Endodermal cell (in vitro differentiated cells): Measurements from ENCODE around the gene IGF2BP1. TPM values are rescaled to one million over a fixed set of nuclear protein-coding genes. Genes with fewer than 3 reads are reported as not detected.
A peak's percentile ranks its signal among the peaks of the same experiment; 100 is the strongest.

ENCODE experiments used
- DNase-seq: peaks from one replicate; pipeline ENCODE4 v3.0.0-alpha.2; 2017
- H3K27ac ChIP-seq: 2 replicates; pipeline ENCODE4 v1.5.1; 2013; ENCODE audit warnings: mild to moderate bottlenecking, low read depth, low read length, moderate library complexity
- H3K27me3 ChIP-seq: 2 replicates; pipeline ENCODE4 v1.6.1; 2013; ENCODE audit warnings: mild to moderate bottlenecking, low read length, moderate library complexity; ENCODE audit not compliant: insufficient read depth, control insufficient read depth, poor library complexity, severe bottlenecking
- H3K36me3 ChIP-seq: 2 replicates; pipeline ENCODE4 v1.7.0; 2013; ENCODE audit warnings: mild to moderate bottlenecking, low read length, moderate library complexity; ENCODE audit not compliant: control insufficient read depth, insufficient read depth
- H3K4me1 ChIP-seq: one replicate; pipeline ENCODE4 v1.7.0; 2013; ENCODE audit warnings: low read length; ENCODE audit not compliant: control insufficient read depth, insufficient read depth
- H3K4me3 ChIP-seq: 2 replicates; pipeline ENCODE4 v1.5.1; 2013; ENCODE audit warnings: mild to moderate bottlenecking, low read length, moderate library complexity
- H3K9ac ChIP-seq: 2 replicates; pipeline ENCODE4 v1.6.1; 2013; ENCODE audit warnings: mild to moderate bottlenecking, low read length, moderate library complexity; ENCODE audit not compliant: poor library complexity, severe bottlenecking; ENCODE audit errors: extremely low read depth
- H3K9me3 ChIP-seq: 2 replicates; pipeline ENCODE4 v1.6.1; 2013; ENCODE audit warnings: mild to moderate bottlenecking, low read length, moderate library complexity; ENCODE audit not compliant: control insufficient read depth
- H3K27ac Mint-ChIP-seq: 2 replicates; pipeline ENCODE4 v1.8.0; 2020; ENCODE audit warnings: mixed read lengths
- H3K27me3 Mint-ChIP-seq: 2 replicates; pipeline ENCODE4 v1.8.0; 2021; ENCODE audit warnings: mild to moderate bottlenecking, mixed read lengths; ENCODE audit not compliant: insufficient read depth
- H3K36me3 Mint-ChIP-seq: 2 replicates; pipeline ENCODE4 v1.8.0; 2020; ENCODE audit warnings: low read depth, mixed read lengths
- H3K4me1 Mint-ChIP-seq: 2 replicates; pipeline ENCODE4 v1.8.0; 2020; ENCODE audit warnings: mixed read lengths
- H3K4me3 Mint-ChIP-seq: 2 replicates; pipeline ENCODE4 v1.8.0; 2020; ENCODE audit warnings: mild to moderate bottlenecking, moderate library complexity, mixed read lengths
- H3K9me3 Mint-ChIP-seq: 2 replicates; pipeline ENCODE4 v1.8.0; 2020; ENCODE audit warnings: mild to moderate bottlenecking, mixed read lengths
- CTCF ChIP-seq: fragments of 200-600 bp; sonication (generic); conservative IDR thresholded peaks from 2 replicates; pipeline ENCODE4 v1.5.0; 2021; ENCODE audit warnings: antibody characterized with exemption, mild to moderate bottlenecking
- WGBS, 2 experiments: methylation state at CpG; one replicate each; pipeline versions ENCODE4 v1.1.5 to v1.1.7; 2013; ENCODE audit warnings: missing lambda C conversion rate in 2 of 2, mixed read lengths in 1 of 2; ENCODE audit not compliant: insufficient coverage in 1 of 2, insufficient read length in 1 of 2; 5-methylcytosine and 5-hydroxymethylcytosine counted together
- total RNA-seq, 2 donors: library from RNA; stranded (reverse); fragmentation: NEBNext Ultra II Directional in 1 of 2; extraction: Animal tissue kit (Norgen Biotek cat#: 25700) in 1 of 2; gene quantifications; 2 replicates in 1 of 2; 3 replicates in 1 of 2; pipeline ENCODE4 v1.2.1, GENCODE V29; 2021

The IGF2BP1 gene
- total RNA-seq, 2 donors from 2014 or later, result 333 to 360 TPM

GRCh38 chr17:49046912-49047311 lies 49.7 kb downstream of the IGF2BP1 start:
- peaks cover 89% of the 10 kb centered on the region for H3K36me3 Mint-ChIP-seq
- no peak overlapping the region for H3K27ac Mint-ChIP-seq

GRCh38 chr17:49049265-49049664 lies 52.1 kb downstream of the IGF2BP1 start:
- no peak for DNase-seq
- no peaks in the 10 kb centered on the region for H3K9me3 Mint-ChIP-seq
- peaks cover 99% of the 10 kb centered on the region for H3K36me3 ChIP-seq
- no peaks in the 10 kb centered on the region for H3K27me3 ChIP-seq
- no peak for TF ChIP-seq CTCF
- H3K4me1 ChIP-seq, result peaks cover 31% of the 10 kb centered on the region
- no peak overlapping the region for H3K27ac ChIP-seq
- H3K9me3 ChIP-seq, result no peaks in the 10 kb centered on the region
- no peak overlapping the region for H3K9ac ChIP-seq
- no peak overlapping the region for H3K4me3 Mint-ChIP-seq
- peak overlapping the region; percentile 56 for H3K27ac Mint-ChIP-seq
- H3K4me3 ChIP-seq, result no peak overlapping the region
- WGBS, 2 experiments, result 95% methylated on average over 7 to 11 of the region's 11 CpGs
- no peaks in the 10 kb centered on the region for H3K27me3 Mint-ChIP-seq
- H3K4me1 Mint-ChIP-seq, result peaks cover 24% of the 10 kb centered on the region
- peaks cover 90% of the 10 kb centered on the region for H3K36me3 Mint-ChIP-seq

More at GRCh38 chr17:49046912-49047311, 49.7 kb downstream of the IGF2BP1 start:
- peaks cover 3% of the 10 kb centered on the region for H3K4me1 Mint-ChIP-seq
- no peaks in the 10 kb centered on the region for H3K27me3 ChIP-seq
- H3K27me3 Mint-ChIP-seq, result no peaks in the 10 kb centered on the region
- no peak overlapping the region for H3K4me3 Mint-ChIP-seq
- no peaks in the 10 kb centered on the region for H3K9me3 ChIP-seq
- no peak overlapping the region for H3K4me3 ChIP-seq
- DNase-seq, result no peak
- peaks cover 99% of the 10 kb centered on the region for H3K36me3 ChIP-seq
- H3K27ac ChIP-seq, result no peak overlapping the region
- H3K9ac ChIP-seq, result no peak overlapping the region
- TF ChIP-seq CTCF, result no peak
- peaks cover 14% of the 10 kb centered on the region for H3K4me1 ChIP-seq
- H3K9me3 Mint-ChIP-seq, result no peaks in the 10 kb centered on the region

GRCh38 chr17:49050611-49051010 lies 53.4 kb downstream of the IGF2BP1 start:
- TF ChIP-seq CTCF, result no peak
- peaks cover 96% of the 10 kb centered on the region for H3K36me3 ChIP-seq
- H3K4me3 ChIP-seq, result no peak overlapping the region
- no peaks in the 10 kb centered on the region for H3K27me3 ChIP-seq
- Mint-ChIP-seq H3K4me3 (no peak overlapping the region), H3K27me3 (no peaks in the 10 kb centered on the region), H3K4me1 (peaks cover 32% of the 10 kb centered on the region), H3K27ac (no peak overlapping the region), H3K36me3 (peaks cover 83% of the 10 kb centered on the region), H3K9me3 (no peaks in the 10 kb centered on the region)
- H3K9me3 ChIP-seq, result no peaks in the 10 kb centered on the region
- WGBS, 2 experiments, result 83 to 100% methylated on average over 2 of the region's 2 CpGs
- H3K27ac ChIP-seq, result peak overlapping the region; percentile 36
- DNase-seq, result no peak
- H3K9ac ChIP-seq, result no peak overlapping the region
- H3K4me1 ChIP-seq, result peaks cover 36% of the 10 kb centered on the region
